Sigmoid colon (tissue), 4 donors: ENCODE data around the gene TENM4.

Source experiments
- CTCF ChIP-seq, 4 experiments: fragments of 450-650 bp in 3 of 4; fragments of 200-600 bp in 1 of 4; IDR thresholded peaks; one replicate each; pipeline ENCODE4 v1.5.1; 2016 to 2019; ENCODE audit warnings: antibody characterized with exemption in 4 of 4, mild to moderate bottlenecking in 3 of 4, moderate library complexity in 2 of 4
- EP300 ChIP-seq, 4 donors: sonication (generic); formaldehyde crosslinking; IDR thresholded peaks; one replicate each; pipeline ENCODE4 v1.6.1; 2017; ENCODE audit warnings: antibody characterized with exemption in 4 of 4
- POLR2A ChIP-seq, 2 donors: fragments of 450-650 bp; IDR thresholded peaks; one replicate each; pipeline ENCODE4 v1.6.1; 2016; ENCODE audit warnings: antibody characterized with exemption in 2 of 2, mild to moderate bottlenecking in 2 of 2, moderate library complexity in 2 of 2
- POLR2AphosphoS5 ChIP-seq, 4 donors: sonication (generic); formaldehyde crosslinking; IDR thresholded peaks; one replicate each; pipeline ENCODE4 v1.6.1; 2017; ENCODE audit warnings: antibody characterized with exemption in 4 of 4

- TF ChIP-seq CTCF (IDR thresholded peaks at IDR 0.05): no peak
- TF ChIP-seq POLR2AphosphoS5 (IDR thresholded peaks at IDR 0.05): no peak
- TF ChIP-seq POLR2A (IDR thresholded peaks at IDR 0.05): no peak
- no peak for TF ChIP-seq EP300 (IDR thresholded peaks at IDR 0.05)
Measured at GRCh38 chr11:79229047-79229446, 211.8 kb downstream of the TENM4 start.
